NB4 (cell line): ENCODE results near the gene USP48.

Experiments used
- DNase-seq: peaks from one replicate; pipeline ENCODE4 v3.0.0; 2010; ENCODE audit warnings: low read depth
- H3K4me3 ChIP-seq: one replicate; pipeline ENCODE4 v1.5.1; 2011; ENCODE audit warnings: mild to moderate bottlenecking, low read depth, low read length, moderate library complexity
- MYC ChIP-seq: IDR thresholded peaks from 2 replicates; pipeline ENCODE4 v1.6.1; 2011; ENCODE audit warnings: low read depth, low read length
- POLR2A ChIP-seq: IDR thresholded peaks from 2 replicates; pipeline ENCODE4 v1.6.1; 2011; ENCODE audit warnings: mild to moderate bottlenecking; ENCODE audit not compliant: insufficient read length; ENCODE audit errors: extremely low read depth
- TF ChIP-seq, protein P1 (sequence below): IDR thresholded peaks from 2 replicates; pipeline ENCODE4 v1.6.1; 2011; ENCODE audit warnings: low read depth, low read length
- TF ChIP-seq, protein P2 (sequence below): IDR thresholded peaks from one replicate; pipeline ENCODE4 v1.5.1; 2012; ENCODE audit warnings: low read depth, low read length

The USP48 gene, protein sequence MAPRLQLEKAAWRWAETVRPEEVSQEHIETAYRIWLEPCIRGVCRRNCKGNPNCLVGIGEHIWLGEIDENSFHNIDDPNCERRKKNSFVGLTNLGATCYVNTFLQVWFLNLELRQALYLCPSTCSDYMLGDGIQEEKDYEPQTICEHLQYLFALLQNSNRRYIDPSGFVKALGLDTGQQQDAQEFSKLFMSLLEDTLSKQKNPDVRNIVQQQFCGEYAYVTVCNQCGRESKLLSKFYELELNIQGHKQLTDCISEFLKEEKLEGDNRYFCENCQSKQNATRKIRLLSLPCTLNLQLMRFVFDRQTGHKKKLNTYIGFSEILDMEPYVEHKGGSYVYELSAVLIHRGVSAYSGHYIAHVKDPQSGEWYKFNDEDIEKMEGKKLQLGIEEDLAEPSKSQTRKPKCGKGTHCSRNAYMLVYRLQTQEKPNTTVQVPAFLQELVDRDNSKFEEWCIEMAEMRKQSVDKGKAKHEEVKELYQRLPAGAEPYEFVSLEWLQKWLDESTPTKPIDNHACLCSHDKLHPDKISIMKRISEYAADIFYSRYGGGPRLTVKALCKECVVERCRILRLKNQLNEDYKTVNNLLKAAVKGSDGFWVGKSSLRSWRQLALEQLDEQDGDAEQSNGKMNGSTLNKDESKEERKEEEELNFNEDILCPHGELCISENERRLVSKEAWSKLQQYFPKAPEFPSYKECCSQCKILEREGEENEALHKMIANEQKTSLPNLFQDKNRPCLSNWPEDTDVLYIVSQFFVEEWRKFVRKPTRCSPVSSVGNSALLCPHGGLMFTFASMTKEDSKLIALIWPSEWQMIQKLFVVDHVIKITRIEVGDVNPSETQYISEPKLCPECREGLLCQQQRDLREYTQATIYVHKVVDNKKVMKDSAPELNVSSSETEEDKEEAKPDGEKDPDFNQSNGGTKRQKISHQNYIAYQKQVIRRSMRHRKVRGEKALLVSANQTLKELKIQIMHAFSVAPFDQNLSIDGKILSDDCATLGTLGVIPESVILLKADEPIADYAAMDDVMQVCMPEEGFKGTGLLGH

DNA sequence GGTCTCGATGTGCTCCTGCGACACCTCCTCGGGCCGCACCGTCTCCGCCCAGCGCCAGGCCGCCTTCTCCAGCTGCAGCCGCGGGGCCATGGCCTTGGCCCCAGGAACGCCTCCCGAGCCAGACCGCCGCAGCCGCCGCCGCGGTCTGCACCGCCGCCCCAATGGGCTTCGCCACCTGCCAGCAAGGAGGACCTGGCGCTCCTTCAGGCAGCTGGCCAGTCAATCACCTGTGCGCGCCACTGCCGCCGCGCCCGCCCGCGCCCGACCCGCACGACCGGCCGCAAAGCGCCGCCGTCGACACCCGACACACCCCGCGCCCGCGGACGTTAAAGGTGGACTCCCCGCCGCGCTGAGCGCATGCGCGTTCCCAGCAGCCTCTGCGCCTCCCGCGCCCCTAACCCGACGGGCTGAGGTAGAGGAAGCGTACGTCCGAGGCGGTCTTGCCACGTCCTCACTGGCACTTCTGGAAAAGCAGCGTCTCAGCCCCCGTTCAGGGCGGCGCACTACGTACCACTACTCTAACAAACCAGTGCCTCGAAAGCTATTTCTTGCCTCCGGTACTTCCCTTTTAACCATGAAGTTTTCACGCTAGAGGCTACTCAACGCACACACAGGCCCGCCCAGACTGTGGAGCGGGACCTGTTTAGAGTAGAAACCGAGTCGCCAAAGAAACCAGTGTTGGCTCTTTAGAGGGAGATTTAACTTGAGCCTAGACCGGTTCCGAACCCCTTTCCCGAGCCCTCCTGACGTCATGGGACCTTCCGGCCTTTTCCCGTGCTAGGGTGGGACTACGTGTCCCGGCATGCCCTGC is at the start of gene USP48:
USP48 (minus strand) TSS at position 282 of the 811 bp plus-strand sequence; CDS start at position 90, 192 bp downstream.
- peak; percentile 97 for DNase-seq
- H3K4me3 ChIP-seq, result peak within 1 kb of the TSS; percentile 85
- no peak for TF ChIP-seq MYC
- TF ChIP-seq, protein P1, sequence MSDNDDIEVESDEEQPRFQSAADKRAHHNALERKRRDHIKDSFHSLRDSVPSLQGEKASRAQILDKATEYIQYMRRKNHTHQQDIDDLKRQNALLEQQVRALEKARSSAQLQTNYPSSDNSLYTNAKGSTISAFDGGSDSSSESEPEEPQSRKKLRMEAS, result peak; percentile 54; the same call in 1 of the 2 replicates
- peak; percentile 98 for TF ChIP-seq POLR2A

DNA sequence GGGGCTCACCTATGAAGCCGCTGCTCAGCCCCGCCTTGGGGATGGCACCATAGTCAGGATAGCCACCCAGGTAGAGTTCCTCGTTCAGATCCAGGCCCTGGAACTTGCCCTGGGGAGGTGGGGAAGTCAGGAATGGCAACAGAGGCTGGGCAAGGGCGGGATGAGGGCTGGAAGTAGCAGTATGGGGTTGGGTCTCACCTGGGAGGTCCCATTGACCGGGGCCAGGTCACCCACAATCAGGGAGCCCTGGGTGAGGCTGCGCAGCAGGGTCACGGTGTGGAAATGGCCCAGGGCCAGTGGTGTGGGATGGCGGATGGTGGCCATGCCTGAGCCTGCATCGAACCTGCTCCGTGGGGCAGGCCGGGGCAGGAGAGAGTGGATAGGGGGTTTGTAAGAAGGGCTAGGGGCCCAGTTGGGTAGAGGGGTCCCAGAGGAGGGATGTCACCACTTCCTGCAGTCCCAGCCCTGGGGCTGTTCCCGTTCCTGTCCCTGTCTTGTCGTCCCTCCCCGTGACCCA is 48.6 kb upstream of the USP48 start:
- no peak overlapping the region for H3K4me3 ChIP-seq
- no peak for TF ChIP-seq MYC
- TF ChIP-seq POLR2A, result no peak
- TF ChIP-seq, protein P1, result no peak
- TF ChIP-seq, protein P2, sequence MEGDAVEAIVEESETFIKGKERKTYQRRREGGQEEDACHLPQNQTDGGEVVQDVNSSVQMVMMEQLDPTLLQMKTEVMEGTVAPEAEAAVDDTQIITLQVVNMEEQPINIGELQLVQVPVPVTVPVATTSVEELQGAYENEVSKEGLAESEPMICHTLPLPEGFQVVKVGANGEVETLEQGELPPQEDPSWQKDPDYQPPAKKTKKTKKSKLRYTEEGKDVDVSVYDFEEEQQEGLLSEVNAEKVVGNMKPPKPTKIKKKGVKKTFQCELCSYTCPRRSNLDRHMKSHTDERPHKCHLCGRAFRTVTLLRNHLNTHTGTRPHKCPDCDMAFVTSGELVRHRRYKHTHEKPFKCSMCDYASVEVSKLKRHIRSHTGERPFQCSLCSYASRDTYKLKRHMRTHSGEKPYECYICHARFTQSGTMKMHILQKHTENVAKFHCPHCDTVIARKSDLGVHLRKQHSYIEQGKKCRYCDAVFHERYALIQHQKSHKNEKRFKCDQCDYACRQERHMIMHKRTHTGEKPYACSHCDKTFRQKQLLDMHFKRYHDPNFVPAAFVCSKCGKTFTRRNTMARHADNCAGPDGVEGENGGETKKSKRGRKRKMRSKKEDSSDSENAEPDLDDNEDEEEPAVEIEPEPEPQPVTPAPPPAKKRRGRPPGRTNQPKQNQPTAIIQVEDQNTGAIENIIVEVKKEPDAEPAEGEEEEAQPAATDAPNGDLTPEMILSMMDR, result no peak
- no peak for DNase-seq

DNA sequence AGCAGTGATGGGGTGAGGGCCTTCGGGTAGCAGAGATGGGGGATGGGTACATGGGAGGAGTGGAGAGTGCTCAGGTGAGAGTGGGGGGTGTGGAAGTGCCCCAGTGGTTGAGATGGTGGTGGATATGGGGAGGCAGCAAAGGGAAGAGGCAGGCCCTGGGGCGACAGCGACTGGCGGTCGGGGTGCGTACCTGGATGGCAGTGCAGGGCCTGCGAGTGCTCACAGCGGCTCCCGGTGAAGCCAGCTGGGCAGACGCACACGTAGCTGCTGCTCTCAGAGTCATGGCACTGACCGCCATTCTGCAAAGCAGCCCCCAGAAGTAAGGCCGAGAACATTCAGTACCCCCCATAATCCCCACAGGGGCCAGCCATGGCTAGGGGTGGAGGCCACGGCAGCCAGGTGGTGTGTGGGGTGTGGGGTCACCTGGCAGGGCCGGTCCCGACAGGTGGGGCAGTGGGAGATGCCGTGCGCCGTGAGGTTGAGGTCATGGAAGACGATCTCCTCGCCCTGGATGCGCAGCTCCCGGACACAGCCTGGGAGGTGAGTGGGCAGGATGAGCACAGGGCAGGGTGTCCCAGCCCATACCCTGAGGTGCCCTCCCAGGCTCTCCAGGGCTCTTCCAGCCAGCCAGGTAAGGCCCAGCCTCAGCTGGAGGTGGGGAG is 48.0 kb upstream of the USP48 start:
- no peak for DNase-seq
- no peak overlapping the region for H3K4me3 ChIP-seq
- TF ChIP-seq, protein P2, result no peak
- TF ChIP-seq MYC (no peak), POLR2A (no peak)
- TF ChIP-seq, protein P1, result no peak

DNA sequence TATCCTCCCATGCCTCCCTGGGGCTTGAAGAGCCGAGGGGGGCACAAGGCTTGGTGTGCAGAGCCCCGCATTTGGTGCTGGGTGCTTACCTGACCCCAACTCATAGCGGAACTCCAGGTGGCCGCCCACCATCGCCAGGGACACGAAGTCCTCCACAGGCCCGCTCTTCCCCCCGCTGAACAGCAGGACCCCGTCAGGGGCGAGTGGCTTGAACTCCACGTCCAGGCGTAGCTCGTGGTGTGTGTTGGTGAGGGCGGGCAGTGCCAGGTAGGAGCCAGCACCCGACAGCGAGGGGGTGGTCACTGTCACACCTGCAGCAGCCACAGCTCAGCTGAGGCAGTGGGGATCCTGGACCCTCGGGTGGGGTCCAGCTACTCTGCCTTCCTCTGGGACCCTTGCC is 46.3 kb upstream of the USP48 start:
- TF ChIP-seq, protein P1, result no peak
- no peak for TF ChIP-seq POLR2A
- TF ChIP-seq, protein P2, result no peak
- no peak for TF ChIP-seq MYC
- DNase-seq, result no peak
- no peak overlapping the region for H3K4me3 ChIP-seq

DNA sequence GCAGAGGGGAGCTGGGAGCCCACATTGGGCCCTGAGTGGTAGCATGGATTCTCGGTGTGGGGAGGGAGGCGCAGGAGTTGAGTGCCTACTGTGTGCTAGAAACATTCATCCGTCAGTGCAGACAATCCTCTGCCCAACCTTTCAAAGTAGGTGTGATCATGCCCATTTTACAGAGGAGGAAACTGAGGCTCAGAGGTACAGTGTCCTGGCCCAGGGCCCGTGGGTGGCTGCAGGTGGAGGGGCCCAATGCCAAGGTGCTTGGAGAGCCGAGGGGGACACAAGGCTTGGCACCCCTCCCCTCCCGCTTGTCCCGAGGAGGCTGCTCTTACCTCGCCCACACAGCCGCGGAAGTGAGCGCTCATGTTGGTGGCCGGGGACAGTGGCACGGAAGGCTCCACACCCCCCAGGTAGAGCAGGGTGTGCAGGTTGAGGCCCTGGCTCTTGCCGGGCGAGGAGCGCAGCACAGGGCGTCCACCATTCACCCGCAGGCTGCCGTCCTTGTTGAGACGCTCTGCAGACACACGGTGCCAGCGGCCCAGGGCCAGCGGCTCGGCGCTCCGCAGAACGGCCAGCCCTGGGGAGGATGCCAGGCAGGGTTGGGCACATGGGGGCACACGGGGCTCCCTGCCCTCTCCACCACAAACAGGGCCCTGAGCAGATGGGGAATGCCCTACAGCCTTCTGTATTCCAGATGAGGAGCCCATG is 45.7 kb upstream of the USP48 start:
- no peak for DNase-seq
- TF ChIP-seq POLR2A (no peak), MYC (no peak)
- TF ChIP-seq, protein P2, result no peak
- TF ChIP-seq, protein P1, result no peak
- no peak overlapping the region for H3K4me3 ChIP-seq
